K562 (cell line): ENCODE measurements around the gene TAAR5. TPM values are rescaled to one million over a fixed set of nuclear protein-coding genes. Genes with fewer than 3 reads are reported as not detected.
"Not testable (repeated sequence)": the region's sequence is repeated elsewhere in the genome, so short reads cannot be mapped to it uniquely, and the experiment has no call there.

Source experiments
- ATAC-seq: fragments of 200-7000 bp; cut with Tn5 transposase; 3 replicates; pipeline ENCODE4 v1.9.1; 2020; ENCODE audit warnings: moderate library complexity
- BruUV-seq: library from RNA; stranded (reverse); fragments of 400-500 nt; replicated peaks from 2 replicates; lab custom pipeline; 2021; lab: Mats Ljungman, UMichigan
- CTCF ChIA-PET: fragments of 300-600 bp; formaldehyde crosslinking; extraction: SDS; loops from one replicate; lab custom pipeline; 2021; ENCODE audit warnings: low intra/inter-chr PET ratio; lab: Yijun Ruan, JAX
- POLR2A ChIA-PET: fragments of 300-600, 350-650 bp; sonication (Branson Sonifier 250); formaldehyde crosslinking; extraction: SDS; loops from one replicate; lab custom pipeline; 2021; ENCODE audit warnings: antibody characterized with exemption, inconsistent platforms; lab: Yijun Ruan, JAX
- DNase-seq, 4 experiments: peaks; one replicate each; pipeline versions ENCODE4 v3.0.0 to v3.0.0-alpha.2; 2011 to 2018; ENCODE audit warnings: low spot score in 3 of 4, mixed read lengths in 3 of 4; ENCODE audit errors: extremely low read depth in 1 of 4
- FAIRE-seq: peaks from 2 replicates; lab custom pipeline; 2011; peaks lifted over from hg19 to GRCh38; lab: Jason Lieb, UNC
- H2AFZ ChIP-seq: 2 replicates; pipeline ENCODE4 v1.6.0; 2011; ENCODE audit warnings: low read depth, low read length, control low read depth, inconsistent platforms
- H3K27ac ChIP-seq: fragments of 200-600 bp; 3 replicates; pipeline ENCODE4 v1.8.0; 2011; ENCODE audit warnings: low read depth, mild to moderate bottlenecking, control low read depth, inconsistent platforms, low read length, moderate library complexity, mixed read lengths; ENCODE audit errors: extremely low read depth
- H3K27me3 ChIP-seq, 2 experiments: fragments of 300-600 bp in 1 of 2; 2 replicates in 1 of 2; 3 replicates in 1 of 2; pipeline versions ENCODE4 v1.6.0 to v1.8.0; 2011; ENCODE audit warnings: inconsistent platforms in 2 of 2, low read length in 2 of 2, mild to moderate bottlenecking in 1 of 2, mixed read lengths in 1 of 2, moderate library complexity in 1 of 2; ENCODE audit not compliant: control insufficient read depth in 2 of 2, insufficient read depth in 2 of 2
- H3K36me3 ChIP-seq: fragments of 300-600 bp; 3 replicates; pipeline ENCODE4 v1.8.0; 2011; ENCODE audit warnings: mild to moderate bottlenecking, low read length, inconsistent platforms; ENCODE audit not compliant: control insufficient read depth, insufficient read depth
- H3K4me1 ChIP-seq, 2 experiments: fragments of 200-600 bp in 1 of 2; replicated peaks in 1 of 2; 2 replicates in 1 of 2; 3 replicates in 1 of 2; pipeline versions ENCODE4 v1.5.1 to v1.8.0; 2011; ENCODE audit warnings: inconsistent platforms in 2 of 2, low read length in 2 of 2, mild to moderate bottlenecking in 1 of 2, mixed read lengths in 1 of 2, moderate library complexity in 1 of 2; ENCODE audit not compliant: control insufficient read depth in 2 of 2, insufficient read depth in 2 of 2
- H3K4me2 ChIP-seq: 2 replicates; pipeline ENCODE4 v1.6.1; 2011; ENCODE audit warnings: low read length, control low read depth, inconsistent platforms, mixed read lengths; ENCODE audit not compliant: insufficient read depth
- H3K4me3 ChIP-seq: fragments of 200-600 bp; sonication (generic), shearing (Covaris generic); 2 replicates; pipeline ENCODE4 v1.5.1; 2016; ENCODE audit warnings: control low read depth, inconsistent platforms
- H3K79me2 ChIP-seq: fragments of 200-600 bp; 3 replicates; pipeline ENCODE4 v1.8.0; 2011; ENCODE audit warnings: low read length, inconsistent platforms; ENCODE audit not compliant: control insufficient read depth, insufficient read depth
- H3K9ac ChIP-seq, 2 experiments: 2 replicates each; pipeline versions ENCODE4 v1.6.0 to v1.6.1; 2011; ENCODE audit warnings: low read depth in 2 of 2, low read length in 2 of 2, control low read depth in 1 of 2, inconsistent platforms in 1 of 2, mild to moderate bottlenecking in 1 of 2, mixed read lengths in 1 of 2; ENCODE audit not compliant: insufficient read depth in 1 of 2
- H3K9me1 ChIP-seq: one replicate; pipeline ENCODE4 v1.6.0; 2011; ENCODE audit warnings: inconsistent platforms, mild to moderate bottlenecking, low read length, moderate library complexity; ENCODE audit not compliant: control insufficient read depth, insufficient read depth
- H3K9me3 ChIP-seq: replicated peaks from 2 replicates; pipeline ENCODE4 v1.5.1; 2011; ENCODE audit warnings: low read depth, low read length, inconsistent platforms; ENCODE audit not compliant: control insufficient read depth, insufficient read depth
- H4K20me1 ChIP-seq: replicated peaks from 2 replicates; pipeline ENCODE4 v1.6.1; 2011; ENCODE audit warnings: low read length, inconsistent platforms, mixed read lengths; ENCODE audit not compliant: control insufficient read depth, insufficient read depth
- CBFA2T2 ChIP-seq: fragments of 450-650 bp; conservative IDR thresholded peaks from 2 replicates; pipeline ENCODE4 v1.6.1; 2017; ENCODE audit warnings: mild to moderate bottlenecking
- ZNF316 ChIP-seq: fragments of 450-650 bp; IDR thresholded peaks from 2 replicates; pipeline ENCODE4 v1.6.1; 2016
- WGBS: fragments of 100-300 bp; shearing (Covaris generic); methylation state at CpG from one replicate; pipeline ENCODE4 v1.1.6; 2016; ENCODE audit warnings: low coverage, mixed read lengths; ENCODE audit not compliant: insufficient coverage; ENCODE audit errors: missing lambda C conversion rate; 5-methylcytosine and 5-hydroxymethylcytosine counted together
- in situ Hi-C: fragments of 300-500 bp; cut with MboI; formaldehyde crosslinking; loops from 4 replicates; pipeline ENCODE4 v1.15.0; 2018; ENCODE audit warnings: inconsistent platforms, mixed read lengths
- intact Hi-C: fragments of 100-400 bp; cut with micrococcal nuclease; formaldehyde crosslinking; loops from 2 replicates; pipeline ENCODE4 v1.14.2; 2022
- polyA plus RNA-seq, 8 experiments: library from polyadenylated mRNA; depleted of rRNA in 4 of 8; stranded (reverse) in 5 of 8; unstranded in 3 of 8; fragments of >200 nt; fragmentation: Nextera tagmentation in 2 of 8; fragmentation: Illumina TruSeq in 1 of 8; extraction: Ambion mirVana in 2 of 8; extraction: Trizol in 1 of 8; gene quantifications; 2 replicates each; pipeline versions ENCODE4 v1.2.1 to v1.2.3, GENCODE V29; 2011 to 2014; ENCODE audit warnings: inconsistent platforms in 1 of 8, missing spikeins in 1 of 8
- total RNA-seq, 7 experiments: library from RNA; depleted of rRNA in 6 of 7; stranded (reverse); fragments of >200 nt in 6 of 7; fragmentation: Illumina TruSeq in 2 of 7; extraction: Trizol in 2 of 7; gene quantifications; 2 replicates each; pipeline versions ENCODE4 v1.2.1 to v1.2.3, GENCODE V29; 2011 to 2021; ENCODE audit warnings: low replicate concordance in 1 of 7

TAAR5 gene
- total and polyA plus RNA-seq, 9 of the 15 experiments (the other 6 are each of a cell fraction or from before 2014, with no cell fraction given): not detected

GRCh38 chr6:132635906-132636305 is 46.4 kb upstream of the TAAR5 start:
- H3K4me3 ChIP-seq, intact Hi-C loops, POLR2A ChIA-PET, H4K20me1 ChIP-seq, H3K79me2 ChIP-seq, H3K27ac ChIP-seq: not testable (repeated sequence)
- TF ChIP-seq ZNF316: peak; percentile 25; the same call in 1 of the 2 replicates
- TF ChIP-seq, all 486 proteins: peak for 1; not testable (repeated sequence) for 485
- BruUV-seq, H3K9me3 ChIP-seq, DNase-seq, H3K9ac ChIP-seq, in situ Hi-C loops, H2AFZ ChIP-seq, ATAC-seq, H3K4me1 ChIP-seq, H3K27me3 ChIP-seq, FAIRE-seq, H3K36me3 ChIP-seq, CTCF ChIA-PET, H3K4me2 ChIP-seq, H3K9me1 ChIP-seq: not testable (repeated sequence)
- 5% methylated on average over 3 of the region's 3 CpGs for WGBS

- H4K20me1 ChIP-seq, FAIRE-seq, in situ Hi-C loops, H3K9me1 ChIP-seq, POLR2A ChIA-PET, DNase-seq, H3K36me3 ChIP-seq, CTCF ChIA-PET, ATAC-seq, H3K27me3 ChIP-seq, intact Hi-C loops, H3K9me3 ChIP-seq, H3K79me2 ChIP-seq, H3K27ac ChIP-seq, H3K4me3 ChIP-seq, H3K4me1 ChIP-seq, BruUV-seq, H2AFZ ChIP-seq, H3K4me2 ChIP-seq, H3K9ac ChIP-seq: not testable (repeated sequence)
- WGBS: 0% methylated on average over 3 of the region's 3 CpGs
- 0 out of 2 replicates have a peak, but pooled peaks have one; percentile 10 for TF ChIP-seq CBFA2T2
These were observed 45.7 kb upstream of the TAAR5 start for GRCh38 chr6:132635288-132635687.
